Hematopoietic multipotent progenitor cell treated with erythropoietin and hydrocortisone succinate and interleukin-3 and kit ligand, for 15 days (in vitro differentiated cells): ENCODE data around the gene ARHGEF4.

Source experiments
- DNase-seq: peaks from one replicate; pipeline ENCODE4 v3.0.0-alpha.2; 2015; ENCODE audit warnings: low spot score

ARHGEF4 gene

GRCh38 chr2:131093696-131094462, 257.2 kb downstream of the ARHGEF4 start:
- no peak for DNase-seq

- DNase-seq: no peak
These were observed 258.0 kb downstream of the ARHGEF4 start for GRCh38 chr2:131094463-131095281.
